ENCODE data around the gene HOXC4. TPM values are rescaled to one million over a fixed set of nuclear protein-coding genes. Genes with fewer than 3 reads are reported as not detected.
A peak's percentile ranks its signal among the peaks of the same experiment; 100 is the strongest.
"Not testable (repeated sequence)": the region's sequence is repeated elsewhere in the genome, so short reads cannot be mapped to it uniquely, and the experiment has no call there.

HOXC4 gene
- total RNA-seq, 2 experiments from 2014 or later: 0.15 to 0.23 TPM

DNA sequence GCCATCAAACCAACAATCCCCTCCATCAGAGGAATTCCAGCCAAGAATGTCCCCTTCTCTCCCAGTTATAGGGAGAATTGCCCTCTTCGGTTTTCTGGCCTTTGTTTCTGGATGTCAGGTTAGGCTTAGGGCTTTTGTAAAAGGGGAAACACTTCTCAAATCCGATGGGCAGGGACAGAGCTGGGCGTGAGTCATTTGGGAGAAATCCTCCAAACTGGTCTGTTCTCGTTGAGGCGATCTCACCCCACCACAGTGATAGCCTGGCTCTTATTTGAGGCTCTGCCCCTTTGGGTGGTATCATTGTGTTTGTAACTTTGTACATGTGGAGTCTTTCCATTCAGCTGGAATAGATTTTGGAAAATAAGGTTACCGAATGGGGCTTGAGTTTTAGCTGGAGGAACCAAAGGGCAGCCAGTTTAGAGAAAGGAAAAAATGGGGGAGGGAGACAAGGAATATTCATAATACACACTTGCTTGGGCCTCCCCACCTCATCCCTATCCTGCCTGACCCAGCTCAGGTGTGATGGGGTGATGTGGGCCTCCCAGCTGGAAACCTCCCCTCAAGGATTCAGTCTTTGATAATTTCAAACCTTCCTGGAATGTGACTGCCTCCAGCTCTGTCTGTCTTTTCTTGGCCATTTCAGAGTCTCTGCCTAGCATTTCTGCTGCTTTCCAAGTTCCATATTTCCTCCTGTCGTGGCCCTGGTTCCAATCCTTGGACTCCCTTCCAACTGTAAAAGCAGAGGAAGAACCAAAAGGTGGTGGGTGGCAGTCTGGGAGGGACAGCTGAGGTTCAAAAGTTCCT is 7.5 kb downstream of the HOXC4 start:
- ChIA-PET POLR2A (no interaction called here), CTCF (no interaction called here)
- DNase-seq: no peak
- H3K27me3 Mint-ChIP-seq: peaks cover 79% of the 10 kb centered on the region
- H3K27ac Mint-ChIP-seq: no peak overlapping the region
- H3K36me3 Mint-ChIP-seq (ENCODE audit: low read depth): no peaks in the 10 kb centered on the region
- no peaks in the 10 kb centered on the region for H3K4me1 Mint-ChIP-seq
- H3K9me3 Mint-ChIP-seq: no peaks in the 10 kb centered on the region
- no peak overlapping the region for H3K4me3 Mint-ChIP-seq

DNA sequence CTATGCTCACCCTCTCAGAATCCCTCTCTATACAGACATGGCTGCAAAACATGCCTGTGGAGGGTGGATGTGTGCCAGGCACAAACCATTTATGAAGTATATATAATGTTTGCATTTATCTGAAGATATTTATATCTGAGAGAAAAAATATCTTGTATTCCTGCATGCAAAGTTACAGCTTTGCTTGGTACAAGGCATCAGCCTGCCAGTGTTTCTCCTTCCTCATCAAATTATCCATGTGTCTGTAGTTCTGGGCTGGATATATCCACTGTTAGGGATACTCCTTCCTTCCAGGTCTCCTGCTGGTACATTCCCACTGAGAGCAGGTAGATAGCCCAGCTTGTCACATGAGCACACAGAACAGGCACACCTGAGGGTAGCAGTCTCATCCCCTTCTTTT is 12.0 kb downstream of the HOXC4 start:
- POLR2A ChIA-PET: no interaction called here
- CTCF ChIA-PET: interaction anchor here (1.2 to 1.4 kb wide), 2 partner anchors 11 to 142 kb away, joined by 3 read pairs; partner anchors contain the start of gene HOXC4
- Mint-ChIP-seq H3K27me3 (peaks cover 55% of the 10 kb centered on the region), H3K9me3 (no peaks in the 10 kb centered on the region), H3K4me3 (no peak overlapping the region), H3K27ac (no peak overlapping the region), H3K4me1 (no peaks in the 10 kb centered on the region), H3K36me3 (ENCODE audit: low read depth) (no peaks in the 10 kb centered on the region)
- no peak for DNase-seq

DNA sequence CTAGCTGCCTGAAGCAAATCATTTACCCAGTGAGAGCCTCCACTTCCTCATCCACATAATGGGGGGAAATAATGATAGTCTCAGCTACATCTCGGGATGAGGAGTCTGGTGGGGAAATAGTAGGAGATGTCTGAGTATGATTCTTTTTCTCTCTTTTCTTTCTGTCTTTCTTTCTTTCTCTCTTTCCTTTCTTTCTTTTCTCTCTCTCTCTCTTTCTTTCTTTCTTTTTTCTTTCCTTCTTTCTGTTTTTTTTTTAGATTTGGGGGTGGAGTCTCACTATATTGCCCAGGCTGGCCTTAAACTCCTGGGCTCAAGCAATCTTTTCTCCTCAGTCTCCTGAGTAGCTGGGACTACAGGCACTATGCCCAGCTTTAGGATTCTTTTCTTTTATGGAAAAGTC is 12.8 kb downstream of the HOXC4 start:
- POLR2A ChIA-PET: no interaction called here
- DNase-seq: no peak
- H3K4me3 Mint-ChIP-seq: no peak overlapping the region
- H3K9me3 Mint-ChIP-seq: no peaks in the 10 kb centered on the region
- CTCF ChIA-PET: no interaction called here
- H3K36me3 Mint-ChIP-seq (ENCODE audit: low read depth): no peaks in the 10 kb centered on the region
- H3K27me3 Mint-ChIP-seq: peaks cover 51% of the 10 kb centered on the region
- no peaks in the 10 kb centered on the region for H3K4me1 Mint-ChIP-seq
- no peak overlapping the region for H3K27ac Mint-ChIP-seq

DNA sequence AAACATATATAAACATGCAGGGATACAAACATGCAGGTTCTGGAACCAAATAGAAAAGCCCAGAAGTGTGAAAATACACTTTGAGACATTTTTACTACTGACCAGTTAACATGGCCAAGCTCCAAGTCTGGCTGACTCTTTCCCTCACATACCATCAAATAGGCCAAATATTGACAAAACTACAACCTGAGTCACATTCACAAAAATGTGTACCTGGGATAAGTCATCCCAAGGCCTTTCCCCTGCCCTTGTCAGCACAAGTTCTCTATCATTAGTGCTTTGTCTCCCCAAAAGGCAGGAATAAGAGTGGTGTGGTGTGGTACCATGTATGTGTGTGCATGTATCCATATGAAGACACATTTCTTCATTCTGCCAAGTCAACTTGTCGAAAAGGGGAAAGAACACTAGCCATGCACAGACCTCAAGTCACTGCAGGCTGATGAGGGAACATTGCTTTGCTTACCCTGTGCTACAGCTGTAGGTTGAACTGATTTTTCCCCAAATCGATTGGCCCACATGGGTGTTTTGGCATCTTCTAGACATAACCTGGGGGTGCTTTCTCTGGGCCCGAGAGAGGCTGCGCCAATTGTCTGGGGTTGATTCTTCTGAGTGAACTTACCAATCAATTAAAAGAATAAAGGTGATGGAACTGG is 14.9 kb downstream of the HOXC4 start:
- no peak for DNase-seq
- H3K4me3 Mint-ChIP-seq: no peak overlapping the region
- no peaks in the 10 kb centered on the region for H3K9me3 Mint-ChIP-seq
- ChIA-PET CTCF (no interaction called here), POLR2A (interaction anchor here (1.2 kb wide), 1 partner anchor 10 kb away, joined by 3 read pairs; no protein-coding TSS in a partner anchor)
- H3K36me3 Mint-ChIP-seq (ENCODE audit: low read depth): no peaks in the 10 kb centered on the region
- no peak overlapping the region for H3K27ac Mint-ChIP-seq
- H3K27me3 Mint-ChIP-seq: peaks cover 39% of the 10 kb centered on the region
- H3K4me1 Mint-ChIP-seq: no peaks in the 10 kb centered on the region

DNA sequence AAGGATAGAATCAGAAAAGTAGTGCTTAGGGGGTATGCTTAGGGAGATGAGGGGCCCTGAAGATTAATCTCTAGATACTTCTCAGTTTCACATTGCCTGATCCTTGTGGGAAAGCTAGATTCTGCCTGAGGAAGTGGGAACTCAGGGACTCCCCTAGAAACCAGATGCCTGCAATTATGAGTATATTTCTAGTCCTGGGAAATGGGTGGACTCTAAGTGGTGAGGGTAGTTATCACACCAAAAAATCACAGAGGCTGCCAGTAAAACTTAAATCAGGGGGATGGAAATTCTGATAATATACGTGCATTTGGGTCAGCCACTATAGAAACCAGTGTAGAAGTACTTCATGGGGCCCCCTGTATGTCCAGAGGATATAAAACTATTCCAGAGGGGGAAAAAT is 18.3 kb downstream of the HOXC4 start:
- no peaks in the 10 kb centered on the region for H3K36me3 Mint-ChIP-seq (ENCODE audit: low read depth)
- ChIA-PET POLR2A (no interaction called here), CTCF (interaction anchor here (0.7 kb wide), 2 partner anchors 10 to 14 kb away, joined by 3 read pairs; no protein-coding TSS in a partner anchor)
- no peaks in the 10 kb centered on the region for H3K4me1 Mint-ChIP-seq
- no peak overlapping the region for H3K4me3 Mint-ChIP-seq
- H3K27ac Mint-ChIP-seq: no peak overlapping the region
- no peak for DNase-seq
- no peaks in the 10 kb centered on the region for H3K9me3 Mint-ChIP-seq
- H3K27me3 Mint-ChIP-seq: peaks cover 31% of the 10 kb centered on the region

DNA sequence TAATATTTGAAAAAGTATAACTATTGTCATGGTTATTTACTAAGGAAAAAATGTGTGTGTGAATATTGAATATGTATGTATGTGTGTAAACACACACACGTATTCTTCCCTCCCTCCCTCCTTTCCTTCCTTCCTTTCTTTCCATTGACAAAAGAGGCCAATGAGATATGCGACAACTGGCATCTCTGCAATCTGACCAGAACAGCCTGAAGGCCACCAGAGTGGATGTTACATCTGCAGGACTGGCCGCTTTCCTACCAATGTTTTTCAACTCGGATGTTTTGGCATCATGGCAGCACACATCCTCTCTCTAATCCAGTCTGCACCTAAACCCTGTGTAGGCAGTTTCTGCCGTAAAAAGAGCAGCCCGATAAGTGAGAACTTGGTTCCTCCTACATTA is 20.7 kb downstream of the HOXC4 start:
- no peak for DNase-seq
- POLR2A ChIA-PET: no interaction called here
- H3K36me3 Mint-ChIP-seq (ENCODE audit: low read depth): no peaks in the 10 kb centered on the region
- CTCF ChIA-PET: no interaction called here
- no peaks in the 10 kb centered on the region for H3K9me3 Mint-ChIP-seq
- H3K27ac Mint-ChIP-seq: no peak overlapping the region
- H3K27me3 Mint-ChIP-seq: peaks cover 25% of the 10 kb centered on the region
- no peaks in the 10 kb centered on the region for H3K4me1 Mint-ChIP-seq
- H3K4me3 Mint-ChIP-seq: no peak overlapping the region

DNA sequence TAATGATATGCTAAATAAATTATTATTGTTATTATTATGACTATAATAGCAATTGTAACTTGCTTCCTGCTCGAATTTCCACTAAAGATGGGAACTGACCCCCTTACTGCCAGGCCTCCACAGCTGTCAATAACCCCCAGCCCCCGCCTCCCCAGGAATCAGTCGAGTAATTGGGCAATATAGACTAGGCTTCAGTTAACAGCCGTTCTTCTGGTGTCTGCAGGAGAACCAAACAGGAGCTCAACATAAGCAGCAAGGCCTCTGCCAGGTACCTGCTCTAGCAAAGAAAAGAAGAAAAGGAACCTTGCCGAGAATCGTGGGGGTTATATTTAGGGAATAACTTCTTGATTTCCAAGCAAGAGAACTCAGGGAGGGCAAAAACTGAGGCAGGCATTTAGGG is 21.8 kb downstream of the HOXC4 start:
- Mint-ChIP-seq H3K36me3 (ENCODE audit: low read depth) (no peaks in the 10 kb centered on the region), H3K27ac (no peak overlapping the region), H3K27me3 (peaks cover 22% of the 10 kb centered on the region), H3K9me3 (no peaks in the 10 kb centered on the region), H3K4me1 (no peaks in the 10 kb centered on the region), H3K4me3 (no peak overlapping the region)
- POLR2A ChIA-PET: no interaction called here
- CTCF ChIA-PET: interaction anchor here (0.7 to 0.8 kb wide), 2 partner anchors 116 to 532 kb away, joined by 3 read pairs; no protein-coding TSS in a partner anchor
- no peak for DNase-seq

DNA sequence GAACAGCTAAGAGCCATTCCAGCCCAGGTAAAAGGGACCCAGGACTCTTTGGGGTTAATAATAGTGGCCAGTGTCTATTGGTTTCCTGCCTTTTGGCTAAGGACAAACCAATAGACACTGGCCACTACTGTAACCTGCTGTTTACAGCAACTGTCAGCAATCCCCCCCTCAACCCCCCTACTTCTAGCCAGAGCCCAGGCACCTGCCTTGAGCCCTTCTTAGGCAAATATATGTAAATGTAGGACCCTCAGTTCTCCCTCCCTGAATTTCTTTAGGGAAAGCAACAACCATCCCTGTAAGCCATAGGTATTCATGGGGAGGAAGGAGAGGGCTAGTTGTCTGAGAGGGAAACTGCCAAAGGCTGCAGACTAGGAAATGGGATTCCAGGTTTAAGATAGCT is 22.3 kb downstream of the HOXC4 start:
- no peak overlapping the region for H3K4me3 Mint-ChIP-seq
- POLR2A ChIA-PET: no interaction called here
- DNase-seq: no peak
- CTCF ChIA-PET: no interaction called here
- no peaks in the 10 kb centered on the region for H3K36me3 Mint-ChIP-seq (ENCODE audit: low read depth)
- no peak overlapping the region for H3K27ac Mint-ChIP-seq
- peaks cover 1% of the 10 kb centered on the region for H3K4me1 Mint-ChIP-seq
- H3K9me3 Mint-ChIP-seq: no peaks in the 10 kb centered on the region
- H3K27me3 Mint-ChIP-seq: peaks cover 20% of the 10 kb centered on the region

DNA sequence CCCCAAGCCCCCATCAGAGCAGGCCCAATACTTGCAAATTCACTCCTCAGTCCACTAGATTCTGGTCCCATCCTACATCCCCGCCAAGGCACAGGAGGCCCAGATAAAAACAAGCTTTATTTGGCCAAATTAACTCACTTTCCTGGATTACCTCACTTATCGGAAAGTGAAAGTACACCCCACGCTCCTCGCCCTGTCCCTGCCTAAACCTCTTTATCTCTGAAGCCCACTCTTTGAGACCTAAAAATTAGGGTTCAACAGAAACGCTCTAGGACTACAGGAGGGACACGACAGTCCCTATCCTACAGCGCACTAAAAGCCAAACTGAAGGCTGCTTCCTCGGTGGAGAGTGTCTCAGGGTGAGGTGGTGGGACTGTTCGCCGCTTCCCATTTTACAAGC is 24.2 kb downstream of the HOXC4 start:
- H3K4me3 Mint-ChIP-seq; POLR2A ChIA-PET; H3K36me3 Mint-ChIP-seq (ENCODE audit: low read depth); H3K9me3 Mint-ChIP-seq; DNase-seq; H3K27ac Mint-ChIP-seq; CTCF ChIA-PET: not testable (repeated sequence)
- H3K27me3 Mint-ChIP-seq: peaks cover 25% of the 10 kb centered on the region
- peaks cover 13% of the 10 kb centered on the region for H3K4me1 Mint-ChIP-seq

DNA sequence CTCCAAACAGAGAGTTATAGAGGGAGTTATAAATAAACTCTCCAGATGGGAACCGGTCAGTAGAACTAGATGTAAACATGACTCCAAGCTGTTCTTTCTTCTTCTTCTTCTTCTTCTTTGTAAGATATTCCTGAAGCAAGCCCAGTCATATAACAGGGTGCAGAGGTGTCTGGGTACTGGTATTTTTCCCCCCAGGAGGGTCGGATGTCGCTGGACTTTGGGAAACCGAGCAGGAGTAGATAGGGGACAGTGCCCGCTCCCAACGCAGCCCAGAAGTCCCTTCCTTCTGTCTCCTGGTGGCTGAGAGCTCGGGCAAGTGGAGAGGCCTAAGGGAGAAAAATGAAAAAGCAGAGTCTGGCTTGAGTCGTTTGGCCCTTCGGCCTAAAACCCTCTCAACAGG is 25.5 kb downstream of the HOXC4 start:
- CTCF ChIA-PET, H3K27ac Mint-ChIP-seq: not testable (repeated sequence)

DNA sequence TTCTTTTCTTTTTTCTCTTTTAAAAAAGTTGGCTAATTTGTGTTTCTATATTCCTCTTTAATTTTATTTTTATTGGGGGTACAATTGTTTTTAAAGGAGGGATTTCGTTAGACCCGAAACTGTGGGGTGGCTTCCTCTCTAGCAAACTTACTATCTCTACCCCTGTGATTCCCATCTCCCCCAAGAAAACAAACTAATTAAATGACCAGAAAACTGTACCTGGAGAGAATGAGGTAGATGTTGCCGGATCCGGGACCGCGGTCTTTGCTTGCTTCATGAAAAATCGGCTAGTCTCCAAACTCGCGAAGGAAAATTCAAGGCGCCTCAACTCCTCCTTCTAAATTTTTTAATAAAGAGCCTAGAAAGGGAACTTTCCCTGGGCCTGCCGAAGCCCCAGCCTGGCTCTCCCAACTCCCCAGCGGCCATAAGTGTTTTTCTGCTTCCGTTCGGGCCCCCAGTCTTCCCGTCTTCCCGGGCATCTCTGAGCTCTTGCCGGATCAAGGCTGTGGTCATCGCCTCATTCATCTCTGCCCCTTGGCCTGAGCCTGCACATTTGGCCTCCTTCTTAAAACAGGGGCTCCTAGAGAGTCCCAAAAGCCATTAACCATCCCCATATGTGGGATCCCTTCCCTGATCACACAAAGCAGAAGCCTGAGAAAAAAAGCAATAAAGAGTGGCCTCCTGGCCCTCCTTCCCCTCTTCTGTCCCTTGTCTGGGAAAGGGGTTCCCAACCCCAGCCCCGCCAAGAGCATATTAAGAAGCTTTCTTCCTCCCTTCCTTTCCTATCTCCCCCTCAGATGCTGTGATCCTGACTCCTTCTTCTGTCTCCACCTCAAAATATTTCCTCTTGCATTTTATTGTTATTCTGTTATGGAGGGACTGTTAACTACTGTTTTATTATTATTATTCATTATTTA is 26.6 kb downstream of the HOXC4 start:
- CTCF ChIA-PET; DNase-seq; POLR2A ChIA-PET; H3K36me3 Mint-ChIP-seq (ENCODE audit: low read depth); H3K27ac Mint-ChIP-seq; H3K9me3 Mint-ChIP-seq; H3K4me3 Mint-ChIP-seq: not testable (repeated sequence)
- Mint-ChIP-seq H3K27me3 (peaks cover 32% of the 10 kb centered on the region), H3K4me1 (peaks cover 15% of the 10 kb centered on the region)

More for the DNA sequence above, 25.5 kb downstream of the HOXC4 start:
- POLR2A ChIA-PET; H3K9me3 Mint-ChIP-seq; H3K4me3 Mint-ChIP-seq; H3K36me3 Mint-ChIP-seq (ENCODE audit: low read depth); DNase-seq: not testable (repeated sequence)
- Mint-ChIP-seq H3K4me1 (peaks cover 15% of the 10 kb centered on the region), H3K27me3 (peaks cover 26% of the 10 kb centered on the region)

DNA sequence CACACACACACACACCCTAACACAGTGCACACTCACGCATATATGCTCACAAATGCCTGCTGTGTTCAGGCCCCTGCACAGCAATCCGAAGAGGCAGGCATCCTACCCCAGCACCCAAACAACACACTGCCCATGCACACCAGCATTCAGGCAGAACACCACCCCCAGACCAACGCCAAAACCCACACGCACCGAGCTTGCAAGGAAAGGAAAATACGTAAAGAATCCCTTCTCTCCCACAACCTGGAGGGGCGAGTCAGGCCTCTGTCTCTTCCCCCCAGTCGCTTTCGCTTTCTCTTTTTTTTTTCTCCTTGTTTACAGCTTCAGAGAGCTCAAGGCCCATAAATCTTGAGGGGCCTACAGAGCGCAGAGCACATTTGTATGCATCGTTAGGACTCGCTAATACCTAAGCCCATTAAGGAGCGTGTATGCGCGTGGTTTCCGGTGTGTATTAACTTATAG is 27.4 kb downstream of the HOXC4 start:
- DNase-seq: peak; percentile 18
- CTCF ChIA-PET; H3K9me3 Mint-ChIP-seq; H3K36me3 Mint-ChIP-seq (ENCODE audit: low read depth); POLR2A ChIA-PET: not testable (repeated sequence)
- peaks cover 31% of the 10 kb centered on the region for H3K27me3 Mint-ChIP-seq
- peaks cover 15% of the 10 kb centered on the region for H3K4me1 Mint-ChIP-seq
- H3K4me3 Mint-ChIP-seq: peak overlapping the region; percentile 74
- peak overlapping the region; percentile 50 for H3K27ac Mint-ChIP-seq

Measured in activated CD4-positive, alpha-beta memory T cell treated with anti-CD3 and anti-CD28 coated beads, Interleukin-2, amount 10 ng/mL, durations not matched to agents 7 days and 5 days (primary cell).